ENCODE measurements around the gene MCMBP.

MCMBP gene

DNA sequence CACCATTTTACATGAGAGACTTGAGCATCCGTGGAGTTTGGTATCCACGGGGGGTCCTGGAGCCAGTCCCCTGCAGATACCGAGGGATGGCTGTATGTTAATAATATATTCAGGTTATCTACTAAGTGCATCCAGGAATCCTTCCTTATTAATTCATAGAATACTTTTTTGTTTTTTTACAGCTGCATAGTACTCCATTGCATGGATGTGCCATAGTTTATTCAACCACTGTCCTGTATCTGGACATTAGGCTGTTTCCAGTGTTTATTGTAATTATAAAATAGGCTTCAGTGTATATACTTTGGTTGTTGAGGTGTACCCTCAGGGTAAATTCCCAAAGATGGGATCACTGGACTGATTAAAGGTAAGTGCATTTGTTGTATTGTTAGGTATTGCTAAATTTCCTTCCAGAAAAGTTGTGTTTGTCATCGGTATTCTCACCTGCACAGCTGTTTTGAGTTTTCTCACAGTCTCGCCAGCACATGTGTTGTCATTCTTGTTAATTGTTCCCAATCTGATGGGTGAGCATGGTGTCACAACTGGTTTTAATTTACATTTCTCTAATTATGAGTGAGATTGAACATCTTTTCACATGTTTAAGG, 91.7 kb downstream of the MCMBP start:
- H3K4ac ChIP-seq (ENCODE audit: low read length) = no peak overlapping the region
- H2AK5ac ChIP-seq (ENCODE audit: low read depth, low read length) = no peak overlapping the region
- no peak overlapping the region for H3K4me3 ChIP-seq (ENCODE audit: low read length in 2 of 2)
- H2BK12ac ChIP-seq (ENCODE audit: low read length) = no peak overlapping the region
- no peak overlapping the region for H2AFZ ChIP-seq (ENCODE audit: low read length)
- H3K14ac ChIP-seq (ENCODE audit: low read length) = no peak overlapping the region
- H3K9me3 ChIP-seq (replicated peaks in 1 of 2; ENCODE audit: control insufficient read depth in 2 of 2, insufficient read depth in 1 of 2, low read depth in 1 of 2, low read length in 2 of 2) = peaks cover 0 to 2% of the 10 kb centered on the region in 2 donors
- no peak for DNase-seq (ENCODE audit: low spot score)
- no peak overlapping the region for H3K27ac ChIP-seq (replicated peaks; ENCODE audit: low read length)
- no peak overlapping the region for H4K8ac ChIP-seq (ENCODE audit: low read depth, low read length)
- peaks cover under 1 to 3% of the 10 kb centered on the region in 2 donors for H3K4me1 ChIP-seq (ENCODE audit: control insufficient read depth in 2 of 2, insufficient read depth in 1 of 2, low read depth in 1 of 2, low read length in 2 of 2)
- H3K23ac ChIP-seq (ENCODE audit: low read depth, low read length, poor library complexity) = no peak overlapping the region
- H2BK5ac ChIP-seq (ENCODE audit: low read length) = no peak overlapping the region
- no peak overlapping the region for H2BK120ac ChIP-seq (ENCODE audit: low read depth, low read length)
- H4K91ac ChIP-seq (ENCODE audit: low read depth, low read length, poor library complexity) = no peak overlapping the region
- no peaks in the 10 kb centered on the region for H3K36me3 ChIP-seq (replicated peaks in 1 of 2; ENCODE audit: control insufficient read depth in 2 of 2, insufficient read depth in 2 of 2, low read length in 2 of 2)
- no peaks in the 10 kb centered on the region for H3K27me3 ChIP-seq (ENCODE audit: control insufficient read depth in 3 of 3, insufficient read depth in 3 of 3, low read depth in 1 of 3, low read length in 3 of 3)
- H3K4me2 ChIP-seq (ENCODE audit: insufficient read depth, low read length, poor library complexity, severe bottlenecking) = no peak overlapping the region
- H2BK15ac ChIP-seq (ENCODE audit: low read length) = no peak overlapping the region
- no peak overlapping the region for H3K9ac ChIP-seq (ENCODE audit: low read depth, low read length, poor library complexity)
- H3K18ac ChIP-seq (ENCODE audit: low read length) = no peak overlapping the region
- H3K79me1 ChIP-seq (ENCODE audit: low read depth, low read length) = no peaks in the 10 kb centered on the region
- WGBS, 2 donors (ENCODE audit: extremely low coverage in 2 of 2, insufficient read length in 2 of 2, insufficient replicate concordance in 1 of 2) = no CpG with 5 or more reads among the region's 5 CpGs

Measured in neuronal stem cell (in vitro differentiated cells).